IMR-90 (cell line): ENCODE measurements around the gene BCAT1. TPM values are rescaled to one million over a fixed set of nuclear protein-coding genes. Genes with fewer than 3 reads are reported as not detected.
"Not testable (repeated sequence)": the region's sequence is repeated elsewhere in the genome, so short reads cannot be mapped to it uniquely, and the experiment has no call there.

Source experiments
- ATAC-seq: fragments of 200-7000 bp; cut with Tn5 transposase; 2 replicates; pipeline ENCODE4 v1.9.1; 2020; ENCODE audit warnings: low read depth, mild to moderate bottlenecking, moderate library complexity
- BruUV-seq: library from RNA; stranded (reverse); fragments of 400-500 nt; replicated peaks from 2 replicates; lab custom pipeline; 2021; lab: Mats Ljungman, UMichigan
- CTCF ChIA-PET: fragments of 300-600 bp; formaldehyde crosslinking; extraction: SDS; loops from one replicate; lab custom pipeline; 2021; ENCODE audit warnings: antibody characterized with exemption; lab: Yijun Ruan, JAX
- POLR2A ChIA-PET: fragments of 300-600 bp; sonication (Branson Sonifier 250); formaldehyde crosslinking; loops from one replicate; lab custom pipeline; 2022; ENCODE audit warnings: antibody characterized with exemption; ENCODE audit not compliant: unreplicated experiment; lab: Charles Lee
- DNase-seq: peaks from one replicate; pipeline ENCODE4 v3.0.0; 2013
- H2AFZ ChIP-seq: replicated peaks from 2 replicates; pipeline ENCODE3; 2013; ENCODE audit warnings: low read length, mild to moderate bottlenecking; ENCODE audit not compliant: poor library complexity
- H2AK5ac ChIP-seq: 2 replicates; pipeline ENCODE4 v1.6.1; 2013; ENCODE audit warnings: low read depth, low read length, inconsistent platforms
- H2AK9ac ChIP-seq: replicated peaks from 2 replicates; pipeline ENCODE3; 2013; ENCODE audit warnings: mild to moderate bottlenecking, low read depth, low read length, moderate library complexity; ENCODE audit not compliant: poor library complexity
- H2BK120ac ChIP-seq: 2 replicates; pipeline ENCODE4 v1.6.1; 2013; ENCODE audit warnings: low read depth, low read length, inconsistent platforms
- H2BK15ac ChIP-seq: 3 replicates; pipeline ENCODE4 v1.6.1; 2013; ENCODE audit warnings: low read depth, low read length, inconsistent platforms
- H2BK20ac ChIP-seq: 2 replicates; pipeline ENCODE4 v1.6.1; 2013; ENCODE audit warnings: low read depth, mild to moderate bottlenecking, inconsistent platforms, low read length, moderate library complexity
- H2BK5ac ChIP-seq: 2 replicates; pipeline ENCODE4 v1.6.1; 2013; ENCODE audit warnings: mild to moderate bottlenecking, low read depth, low read length, inconsistent platforms; ENCODE audit not compliant: poor library complexity, severe bottlenecking
- H3K14ac ChIP-seq: replicated peaks from 2 replicates; pipeline ENCODE4 v1.6.1; 2013; ENCODE audit warnings: low read depth, low read length, inconsistent platforms
- H3K18ac ChIP-seq: 2 replicates; pipeline ENCODE4 v1.6.1; 2013; ENCODE audit warnings: low read depth, low read length, control low read depth
- H3K23ac ChIP-seq: 2 replicates; pipeline ENCODE4 v1.6.1; 2013; ENCODE audit warnings: low read depth, low read length, inconsistent platforms
- H3K27ac ChIP-seq: 2 replicates; pipeline ENCODE4 v1.5.1; 2013; ENCODE audit warnings: mild to moderate bottlenecking, control low read depth, low read length; ENCODE audit not compliant: insufficient read depth
- H3K27me3 ChIP-seq: 2 replicates; pipeline ENCODE4 v1.6.1; 2013; ENCODE audit warnings: low read length; ENCODE audit not compliant: control insufficient read depth, insufficient read depth
- H3K36me3 ChIP-seq: 2 replicates; pipeline ENCODE4 v1.6.1; 2013; ENCODE audit warnings: low read length, mixed read lengths; ENCODE audit not compliant: control insufficient read depth, insufficient read depth
- H3K4ac ChIP-seq: 2 replicates; pipeline ENCODE4 v1.6.1; 2013; ENCODE audit warnings: low read depth, low read length, inconsistent platforms
- H3K4me1 ChIP-seq: 2 replicates; pipeline ENCODE4 v1.6.1; 2013; ENCODE audit warnings: low read length, mixed read lengths; ENCODE audit not compliant: control insufficient read depth, insufficient read depth
- H3K4me2 ChIP-seq: 2 replicates; pipeline ENCODE4 v1.6.1; 2013; ENCODE audit warnings: low read depth, mild to moderate bottlenecking, control low read depth, low read length, moderate library complexity
- H3K4me3 ChIP-seq: 2 replicates; pipeline ENCODE4 v1.5.1; 2013; ENCODE audit warnings: low read depth, mild to moderate bottlenecking, control low read depth, low read length, moderate library complexity; ENCODE audit not compliant: insufficient read depth
- H3K56ac ChIP-seq: 2 replicates; pipeline ENCODE4 v1.6.1; 2013; ENCODE audit warnings: low read length, inconsistent platforms; ENCODE audit not compliant: insufficient read depth; ENCODE audit errors: extremely low read depth
- H3K79me1 ChIP-seq, 2 experiments: 2 replicates each; pipeline ENCODE4 v1.6.1; 2013; ENCODE audit warnings: low read length in 2 of 2, inconsistent platforms in 1 of 2, low read depth in 1 of 2
- H3K9ac ChIP-seq: 2 replicates; pipeline ENCODE4 v1.6.1; 2013; ENCODE audit warnings: low read depth, low read length, control low read depth
- H3K9me1 ChIP-seq: 2 replicates; pipeline ENCODE4 v1.6.1; 2013; ENCODE audit warnings: low read length, inconsistent platforms; ENCODE audit not compliant: insufficient read depth
- H3K9me3 ChIP-seq: 2 replicates; pipeline ENCODE4 v1.6.1; 2013; ENCODE audit warnings: low read length; ENCODE audit not compliant: control insufficient read depth, insufficient read depth
- H4K20me1 ChIP-seq: 2 replicates; pipeline ENCODE4 v1.6.1; 2013; ENCODE audit warnings: low read length, inconsistent platforms; ENCODE audit not compliant: insufficient read depth
- H4K5ac ChIP-seq: 2 replicates; pipeline ENCODE4 v1.6.1; 2013; ENCODE audit warnings: mild to moderate bottlenecking, low read depth, low read length, control low read depth
- H4K8ac ChIP-seq, 2 experiments: 2 replicates each; pipeline ENCODE4 v1.6.1; 2013; ENCODE audit warnings: low read depth in 2 of 2, low read length in 2 of 2, control low read depth in 1 of 2, inconsistent platforms in 1 of 2
- H4K91ac ChIP-seq: 2 replicates; pipeline ENCODE4 v1.6.1; 2013; ENCODE audit warnings: low read depth, low read length, inconsistent platforms; ENCODE audit not compliant: insufficient read depth
- ELK1 ChIP-seq: fragments of 150-350 bp; IDR thresholded peaks from 2 replicates; pipeline ENCODE4 v1.6.1; 2016; ENCODE audit warnings: low read depth, mild to moderate bottlenecking, low read length, moderate library complexity, borderline replicate concordance
- NFE2L2 ChIP-seq: fragments of 150-350 bp; IDR thresholded peaks from 2 replicates; pipeline ENCODE4 v1.6.1; 2016; ENCODE audit warnings: low read depth, mild to moderate bottlenecking, low read length
- SMC3 ChIP-seq: fragments of 150-350 bp; IDR thresholded peaks from 2 replicates; pipeline ENCODE4 v1.6.1; 2016; ENCODE audit warnings: low read depth, mild to moderate bottlenecking, antibody characterized with exemption, low read length, moderate library complexity
- USF2 ChIP-seq: fragments of 150-350 bp; IDR thresholded peaks from 2 replicates; pipeline ENCODE4 v1.6.1; 2017; ENCODE audit warnings: mild to moderate bottlenecking, antibody characterized with exemption, low read length, low read depth
- WGBS, 2 experiments: methylation state at CpG; one replicate each; pipeline versions ENCODE4 v1.1.5 to v1.1.7; 2013; ENCODE audit warnings: missing lambda C conversion rate in 2 of 2; ENCODE audit not compliant: insufficient read length in 1 of 2; ENCODE audit errors: extremely low coverage in 2 of 2; 5-methylcytosine and 5-hydroxymethylcytosine counted together
- dilution Hi-C: fragments of 300-500 bp; cut with HindIII; formaldehyde crosslinking; loops from one replicate; pipeline ENCODE4 v1.14.3; 2018; ENCODE audit warnings: low sequenced_read_pairs; ENCODE audit not compliant: unreplicated experiment
- in situ Hi-C: fragments of 300-500 bp; cut with MboI; formaldehyde crosslinking; loops from 3 replicates; pipeline ENCODE4 v1.14.3; 2019; ENCODE audit warnings: low sequenced_read_pairs, inconsistent platforms, mixed read lengths
- intact Hi-C: fragments of 100-400 bp; cut with micrococcal nuclease; formaldehyde crosslinking; loops from 2 replicates; pipeline ENCODE4 v1.10.0; 2022
- polyA plus RNA-seq, 3 experiments: library from polyadenylated mRNA; depleted of rRNA; stranded (reverse); fragments of >200 nt; gene quantifications; 2 replicates each; pipeline ENCODE4 v1.2.3, GENCODE V29; 2012; ENCODE audit warnings: low replicate concordance in 1 of 3
- total RNA-seq: library from RNA; depleted of rRNA; stranded (reverse); fragments of >200 nt; gene quantifications from 2 replicates; pipeline ENCODE4 v1.2.3, GENCODE V29; 2012

Gene BCAT1
- total and polyA plus RNA-seq, 2 of the 4 experiments (the other 2 are of a cell fraction) = 30.4 to 683 TPM

GRCh38 chr12:24872211-24872610, 76.7 kb downstream of the BCAT1 start:
- Histone ChIP-seq H3K18ac (no peak overlapping the region), H4K20me1 (peaks cover 4% of the 10 kb centered on the region; the same call in 1 of the 2 replicates), H3K23ac (no peak overlapping the region), H2BK5ac (no peak overlapping the region), H3K27ac (no peak overlapping the region), H3K14ac (no peak overlapping the region), H3K79me1 (peaks cover 28 to 46% of the 10 kb centered on the region in 2 experiments), H3K4me3 (no peak overlapping the region), H3K9me1 (peaks cover 11% of the 10 kb centered on the region; the same call in 1 of the 2 replicates), H3K4me2 (no peak overlapping the region), H3K56ac (no peak overlapping the region), H2BK20ac (no peak overlapping the region), H2BK15ac (no peak overlapping the region), H2AK5ac (no peak overlapping the region), H2AK9ac (no peak overlapping the region), H2BK120ac (no peak overlapping the region), H3K27me3 (no peaks in the 10 kb centered on the region), H2AFZ (no peak overlapping the region), H3K9ac (no peak overlapping the region), H3K4me1 (no peaks in the 10 kb centered on the region), H4K8ac (no peak overlapping the region), H4K91ac (no peak overlapping the region), H3K36me3 (peaks cover 32% of the 10 kb centered on the region), H3K9me3 (no peaks in the 10 kb centered on the region), H3K4ac (no peak overlapping the region), H4K5ac (no peak overlapping the region)
- ChIA-PET CTCF (interaction anchor here (0.6 kb wide), 2 partner anchors 166 to 960 kb away, joined by 3 read pairs; no protein-coding TSS in a partner anchor), POLR2A (no interaction called here)
- no CpG with 5 or more reads among the region's 1 CpG for WGBS, 2 experiments
- dilution Hi-C loops (no loop called here), intact Hi-C loops (no loop called here), in situ Hi-C loops (no loop called here)
- no peak for DNase-seq
- TF ChIP-seq SMC3 (no peak), NFE2L2 (no peak), ELK1 (no peak), USF2 (no peak)
- BruUV-seq = no TSS peak
- ATAC-seq = no peak

GRCh38 chr12:24866139-24866538, 82.8 kb downstream of the BCAT1 start:
- H3K27ac ChIP-seq, H2AK5ac ChIP-seq, H4K91ac ChIP-seq, H3K4ac ChIP-seq, H2BK15ac ChIP-seq, H3K56ac ChIP-seq, DNase-seq, H3K4me3 ChIP-seq, H3K27me3 ChIP-seq, POLR2A ChIA-PET, H4K8ac ChIP-seq, H2BK5ac ChIP-seq, intact Hi-C loops, H3K14ac ChIP-seq, H3K23ac ChIP-seq, CTCF ChIA-PET, H3K4me2 ChIP-seq, in situ Hi-C loops, H2BK120ac ChIP-seq, H3K18ac ChIP-seq, H2BK20ac ChIP-seq, ATAC-seq, dilution Hi-C loops, H4K5ac ChIP-seq, H3K9me3 ChIP-seq, H2AK9ac ChIP-seq, H3K9ac ChIP-seq, BruUV-seq, H2AFZ ChIP-seq: not testable (repeated sequence)
- H3K4me1 ChIP-seq = peaks cover 10% of the 10 kb centered on the region
- H3K36me3 ChIP-seq = peaks cover 26% of the 10 kb centered on the region
- peaks cover 39 to 66% of the 10 kb centered on the region in 2 experiments for H3K79me1 ChIP-seq
- peaks cover 18% of the 10 kb centered on the region for H3K9me1 ChIP-seq
- H4K20me1 ChIP-seq = peaks cover 17% of the 10 kb centered on the region; the same call in 1 of the 2 replicates
- WGBS, 2 experiments = 100% methylated on average over 6 of the region's 24 CpGs; no CpG with 5 or more reads in 1 of the 2 experiments
